Caco-2 (cell line): ENCODE results near the gene INPP4A. TPM values are rescaled to one million over a fixed set of nuclear protein-coding genes. Genes with fewer than 3 reads are reported as not detected.

Experiments
- BruUV-seq: library from RNA; stranded (reverse); fragments of 400-500 nt; replicated peaks from 2 replicates; lab custom pipeline; 2021; lab: Mats Ljungman, UMichigan
- CTCF ChIA-PET: fragments of 300-600 bp; sonication (Branson Sonifier 250); formaldehyde crosslinking; loops from one replicate; lab custom pipeline; 2022; ENCODE audit warnings: antibody characterized with exemption; lab: Charles Lee
- POLR2A ChIA-PET: fragments of 300-600 bp; sonication (Branson Sonifier 250); formaldehyde crosslinking; loops from one replicate; lab custom pipeline; 2022; ENCODE audit warnings: antibody characterized with exemption; lab: Charles Lee
- DNase-seq, 2 experiments: peaks; one replicate each; pipeline versions ENCODE4 v3.0.0 to v3.0.0-alpha.2; 2020 to 2022
- H3K27me3 ChIP-seq: replicated peaks from 2 replicates; pipeline ENCODE4 v1.6.0; 2011; ENCODE audit warnings: low read length; ENCODE audit not compliant: control insufficient read depth, insufficient read depth
- H3K36me3 ChIP-seq: 2 replicates; pipeline ENCODE4 v1.5.1; 2011; ENCODE audit warnings: low read length; ENCODE audit not compliant: control insufficient read depth, insufficient read depth
- H3K4me1 ChIP-seq: fragments of 250-450 bp; sonication (Bioruptor Pico); 2 replicates; pipeline ENCODE4 v1.5.1; 2020; ENCODE audit warnings: mild to moderate bottlenecking
- H3K4me3 ChIP-seq: 2 replicates; pipeline ENCODE4 v1.5.1; 2011; ENCODE audit warnings: low read depth, mild to moderate bottlenecking, control low read depth, low read length
- H3K9me3 ChIP-seq: fragments of 250-450 bp; sonication (Bioruptor Pico); 2 replicates; pipeline ENCODE4 v1.5.1; 2020; ENCODE audit warnings: mild to moderate bottlenecking, moderate library complexity
- H3K27ac Mint-ChIP-seq: one replicate; pipeline ENCODE4 v1.8.0; 2022; ENCODE audit warnings: mixed read lengths; ENCODE audit not compliant: unreplicated experiment
- H3K27me3 Mint-ChIP-seq: one replicate; pipeline ENCODE4 v1.8.0; 2022; ENCODE audit warnings: mixed read lengths; ENCODE audit not compliant: insufficient read depth, unreplicated experiment
- H3K36me3 Mint-ChIP-seq: one replicate; pipeline ENCODE4 v1.8.0; 2022; ENCODE audit warnings: mild to moderate bottlenecking, mixed read lengths; ENCODE audit not compliant: insufficient read depth, unreplicated experiment
- H3K4me1 Mint-ChIP-seq: one replicate; pipeline ENCODE4 v1.8.0; 2022; ENCODE audit warnings: low read depth, mixed read lengths; ENCODE audit not compliant: unreplicated experiment
- H3K4me3 Mint-ChIP-seq: one replicate; pipeline ENCODE4 v1.8.0; 2022; ENCODE audit warnings: mild to moderate bottlenecking, moderate library complexity, mixed read lengths; ENCODE audit not compliant: unreplicated experiment
- H3K9me3 Mint-ChIP-seq: one replicate; pipeline ENCODE4 v1.8.0; 2022; ENCODE audit warnings: mixed read lengths; ENCODE audit not compliant: unreplicated experiment
- intact Hi-C: fragments of 100-400 bp; cut with micrococcal nuclease; formaldehyde crosslinking; loops from one replicate; pipeline ENCODE4 v1.10.0; 2022; ENCODE audit not compliant: unreplicated experiment
- total RNA-seq: library from RNA; stranded (reverse); gene quantifications from 2 replicates; pipeline ENCODE4 v1.2.3, GENCODE V29; 2022
- TF ChIP-seq, protein P1 (sequence below), 2 experiments: fragments of 200-600 bp in 1 of 2; IDR thresholded peaks; 1 replicate in 1 of 2; 2 replicates in 1 of 2; pipeline versions ENCODE4 v1.5.1 to v1.8.0; 2011 to 2022; ENCODE audit warnings: antibody characterized with exemption in 1 of 2, control low read depth in 1 of 2, inconsistent platforms in 1 of 2, low read depth in 1 of 2, low read length in 1 of 2, mild to moderate bottlenecking in 1 of 2, moderate library complexity in 1 of 2; ENCODE audit not compliant: insufficient read depth in 1 of 2, severe bottlenecking in 1 of 2, unreplicated experiment in 1 of 2

The INPP4A gene
- total RNA-seq, 1 experiment from 2014 or later: 26.3 TPM

- intact Hi-C loops: loop anchor here (10.0 kb wide), 1 partner anchor 137 kb away; no protein-coding TSS in a partner anchor
These were observed 106.7 kb downstream of the INPP4A start for GRCh38 chr2:98551316-98551715.

DNA sequence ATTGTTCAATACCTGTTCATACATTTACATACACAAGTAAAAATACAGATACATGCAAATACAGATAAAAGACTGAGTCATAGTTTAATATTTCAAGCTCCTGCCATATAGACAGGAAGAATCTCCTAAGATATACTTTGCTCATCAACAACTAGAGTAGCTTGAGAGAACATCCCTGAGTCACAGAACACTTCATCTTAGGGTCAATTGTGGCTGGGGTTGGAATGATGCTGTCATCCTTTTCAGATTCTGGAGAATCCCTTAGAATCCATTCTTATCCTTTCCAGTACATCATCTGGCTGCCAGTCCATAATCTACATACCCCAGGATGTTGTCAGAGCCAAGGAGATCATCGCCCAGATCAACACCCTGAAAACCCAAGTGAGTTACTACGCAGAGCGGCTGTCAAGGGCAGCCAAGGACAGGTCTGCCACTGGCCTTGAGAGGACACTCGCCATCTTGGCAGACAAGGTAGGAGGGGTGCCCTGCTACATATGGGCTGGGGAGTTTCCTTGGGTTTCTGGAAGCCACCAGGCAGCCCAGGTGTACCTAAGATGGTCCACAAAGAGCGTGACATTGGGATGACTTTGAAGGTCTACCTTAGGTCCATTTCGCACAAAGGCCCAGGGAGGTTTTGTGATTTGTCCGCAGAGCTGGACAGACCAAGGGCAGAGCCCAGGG lies 108.0 kb downstream of the INPP4A start:
- H3K9me3 Mint-ChIP-seq: no peaks in the 10 kb centered on the region
- ChIA-PET CTCF (no interaction called here), POLR2A (interaction anchor here (0.7 kb wide), 1 partner anchor 35 kb away, joined by 3 read pairs; no protein-coding TSS in a partner anchor)
- H3K4me3 Mint-ChIP-seq: no peak overlapping the region
- Histone ChIP-seq H3K36me3 (peaks cover 2% of the 10 kb centered on the region; the same call in 1 of the 2 replicates), H3K4me1 (no peaks in the 10 kb centered on the region), H3K4me3 (no peak overlapping the region), H3K27me3 (no peaks in the 10 kb centered on the region), H3K9me3 (no peaks in the 10 kb centered on the region)
- no TSS peak for BruUV-seq
- no peaks in the 10 kb centered on the region for H3K4me1 Mint-ChIP-seq
- H3K27ac Mint-ChIP-seq: no peak overlapping the region
- no peaks in the 10 kb centered on the region for H3K27me3 Mint-ChIP-seq
- no peaks in the 10 kb centered on the region for H3K36me3 Mint-ChIP-seq
- TF ChIP-seq, protein P1, sequence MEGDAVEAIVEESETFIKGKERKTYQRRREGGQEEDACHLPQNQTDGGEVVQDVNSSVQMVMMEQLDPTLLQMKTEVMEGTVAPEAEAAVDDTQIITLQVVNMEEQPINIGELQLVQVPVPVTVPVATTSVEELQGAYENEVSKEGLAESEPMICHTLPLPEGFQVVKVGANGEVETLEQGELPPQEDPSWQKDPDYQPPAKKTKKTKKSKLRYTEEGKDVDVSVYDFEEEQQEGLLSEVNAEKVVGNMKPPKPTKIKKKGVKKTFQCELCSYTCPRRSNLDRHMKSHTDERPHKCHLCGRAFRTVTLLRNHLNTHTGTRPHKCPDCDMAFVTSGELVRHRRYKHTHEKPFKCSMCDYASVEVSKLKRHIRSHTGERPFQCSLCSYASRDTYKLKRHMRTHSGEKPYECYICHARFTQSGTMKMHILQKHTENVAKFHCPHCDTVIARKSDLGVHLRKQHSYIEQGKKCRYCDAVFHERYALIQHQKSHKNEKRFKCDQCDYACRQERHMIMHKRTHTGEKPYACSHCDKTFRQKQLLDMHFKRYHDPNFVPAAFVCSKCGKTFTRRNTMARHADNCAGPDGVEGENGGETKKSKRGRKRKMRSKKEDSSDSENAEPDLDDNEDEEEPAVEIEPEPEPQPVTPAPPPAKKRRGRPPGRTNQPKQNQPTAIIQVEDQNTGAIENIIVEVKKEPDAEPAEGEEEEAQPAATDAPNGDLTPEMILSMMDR (IDR thresholded peaks at IDR 0.05; ENCODE audit: insufficient read depth in 1 of 2, low read depth in 1 of 2, low read length in 1 of 2, severe bottlenecking in 1 of 2, unreplicated experiment in 1 of 2): no peak
- intact Hi-C loops: loop anchor here (10.0 kb wide), 1 partner anchor 138 kb away; no protein-coding TSS in a partner anchor
- DNase-seq: no peak

More at GRCh38 chr2:98551316-98551715, 106.7 kb downstream of the INPP4A start:
- Mint-ChIP-seq H3K36me3 (no peaks in the 10 kb centered on the region), H3K27me3 (no peaks in the 10 kb centered on the region), H3K9me3 (no peaks in the 10 kb centered on the region), H3K27ac (no peak overlapping the region), H3K4me3 (no peak overlapping the region), H3K4me1 (no peaks in the 10 kb centered on the region)
- Histone ChIP-seq H3K4me1 (no peaks in the 10 kb centered on the region), H3K27me3 (no peaks in the 10 kb centered on the region), H3K9me3 (no peaks in the 10 kb centered on the region), H3K4me3 (no peak overlapping the region), H3K36me3 (peaks cover 2% of the 10 kb centered on the region; the same call in 1 of the 2 replicates)
- ChIA-PET CTCF (no interaction called here), POLR2A (no interaction called here)
- DNase-seq: no peak
- no TSS peak for BruUV-seq
- TF ChIP-seq, protein P1 (IDR thresholded peaks at IDR 0.05; ENCODE audit: insufficient read depth in 1 of 2, low read depth in 1 of 2, low read length in 1 of 2, severe bottlenecking in 1 of 2, unreplicated experiment in 1 of 2): no peak

DNA sequence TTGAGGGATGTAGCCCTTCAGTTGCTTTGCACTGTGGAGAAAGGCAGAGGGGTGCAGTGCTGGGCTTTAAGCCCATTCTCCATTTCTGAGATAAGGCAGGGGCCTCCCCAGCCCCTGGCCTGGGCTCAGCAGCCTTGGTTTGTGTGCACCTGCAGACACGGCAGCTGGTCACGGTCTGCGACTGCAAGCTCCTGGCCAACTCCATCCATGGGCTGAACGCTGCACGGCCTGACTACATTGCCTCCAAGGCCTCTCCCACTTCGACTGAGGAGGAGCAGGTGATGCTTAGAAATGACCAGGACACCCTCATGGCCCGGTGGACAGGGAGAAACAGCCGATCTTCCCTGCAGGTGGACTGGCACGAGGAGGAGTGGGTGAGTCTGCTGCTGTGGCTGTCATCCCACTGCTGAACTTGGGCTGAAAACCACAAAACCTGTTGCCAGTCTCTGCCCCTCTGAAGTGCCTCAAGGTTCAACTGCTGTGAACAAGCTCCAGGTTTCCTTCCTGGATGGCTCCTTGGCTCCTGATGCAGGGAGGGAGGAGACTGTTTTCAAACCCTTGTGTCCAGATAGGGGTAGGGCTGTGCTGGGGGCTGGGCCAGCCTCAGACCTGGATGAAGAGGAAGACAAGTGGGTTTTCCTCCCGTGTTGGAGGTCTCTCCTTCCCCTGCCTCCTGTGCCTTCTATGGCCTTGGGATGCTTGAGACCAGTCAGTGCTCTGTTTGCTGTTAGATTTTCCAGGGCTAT lies 109.6 kb downstream of the INPP4A start:
- Mint-ChIP-seq H3K4me1 (no peaks in the 10 kb centered on the region), H3K27ac (no peak overlapping the region), H3K9me3 (no peaks in the 10 kb centered on the region), H3K27me3 (no peaks in the 10 kb centered on the region), H3K36me3 (no peaks in the 10 kb centered on the region), H3K4me3 (no peak overlapping the region)
- H3K4me3 ChIP-seq: no peak overlapping the region
- ChIA-PET CTCF (no interaction called here), POLR2A (no interaction called here)
- intact Hi-C loops: loop anchor here (10.0 kb wide), 1 partner anchor 139 kb away; no protein-coding TSS in a partner anchor
- H3K4me1 ChIP-seq: no peaks in the 10 kb centered on the region
- peaks cover 2% of the 10 kb centered on the region; the same call in 1 of the 2 replicates for H3K36me3 ChIP-seq
- BruUV-seq: no TSS peak
- TF ChIP-seq, protein P1 (IDR thresholded peaks at IDR 0.05; ENCODE audit: insufficient read depth in 1 of 2, low read depth in 1 of 2, low read length in 1 of 2, severe bottlenecking in 1 of 2, unreplicated experiment in 1 of 2): no peak
- H3K9me3 ChIP-seq: no peaks in the 10 kb centered on the region
- DNase-seq: peak in 1 of 2 experiments; percentile 14
- H3K27me3 ChIP-seq: no peaks in the 10 kb centered on the region
